NCI-H82 (cell line): ENCODE data around the gene DACT2.

Source experiments
- DNase-seq: peaks from one replicate; lab custom pipeline; 2025; lab: John Stamatoyannopoulos, UW

Gene DACT2

GRCh38 chr6:168352096-168352495, 32.5 kb upstream of the DACT2 start:
- no peak for DNase-seq

GRCh38 chr6:168349718-168350210, 30.2 kb upstream of the DACT2 start:
- no peak for DNase-seq

- DNase-seq: no peak
Observed at GRCh38 chr6:168348186-168348585, 28.6 kb upstream of the DACT2 start.

GRCh38 chr6:168347615-168348014, 28.0 kb upstream of the DACT2 start:
- no peak for DNase-seq

- DNase-seq: no peak
Observed at GRCh38 chr6:168347053-168347452, 27.5 kb upstream of the DACT2 start.

DNA sequence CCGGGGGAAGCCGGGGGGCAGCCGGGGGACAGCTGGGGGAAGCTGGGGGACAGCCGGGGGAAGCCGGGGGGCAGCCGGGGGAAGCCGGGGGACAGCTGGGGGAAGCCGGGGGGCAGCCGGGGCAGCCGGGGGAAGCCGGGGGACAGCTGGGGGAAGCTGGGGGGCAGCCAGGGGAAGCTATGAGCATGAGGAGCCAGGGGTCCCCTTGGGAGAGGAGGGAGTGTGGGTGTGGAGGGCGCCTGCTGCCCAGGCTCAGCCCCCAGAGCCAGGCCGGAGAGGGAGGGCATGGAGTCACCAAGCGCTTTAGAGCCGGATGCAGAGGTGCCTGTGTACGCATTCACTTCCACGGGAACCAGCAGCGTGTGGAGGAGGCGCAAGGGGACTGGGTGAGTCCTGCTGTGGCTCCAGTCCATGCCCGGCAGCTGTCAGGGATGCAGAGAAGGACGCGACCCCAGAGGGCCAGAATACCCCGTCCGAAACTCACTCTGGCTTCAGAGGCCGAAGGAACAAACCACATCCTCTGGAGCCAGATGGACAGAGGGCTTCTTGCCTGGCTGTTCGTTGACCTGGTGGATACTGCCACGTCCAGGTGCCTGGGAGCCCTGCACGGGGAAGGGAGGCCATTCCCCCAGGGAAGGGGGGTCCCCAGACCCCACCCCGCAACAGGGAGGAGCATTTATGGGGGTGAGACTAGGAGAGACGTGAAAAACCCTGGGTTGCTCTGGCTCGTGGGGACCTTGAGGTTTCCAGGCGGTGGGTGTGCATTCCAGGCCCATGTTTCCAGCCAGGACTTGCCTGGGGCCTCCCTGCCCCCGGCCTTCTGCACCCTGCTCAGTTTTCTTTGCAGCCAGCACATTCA, 26.5 kb upstream of the DACT2 start:
- DNase-seq: no peak

DNA sequence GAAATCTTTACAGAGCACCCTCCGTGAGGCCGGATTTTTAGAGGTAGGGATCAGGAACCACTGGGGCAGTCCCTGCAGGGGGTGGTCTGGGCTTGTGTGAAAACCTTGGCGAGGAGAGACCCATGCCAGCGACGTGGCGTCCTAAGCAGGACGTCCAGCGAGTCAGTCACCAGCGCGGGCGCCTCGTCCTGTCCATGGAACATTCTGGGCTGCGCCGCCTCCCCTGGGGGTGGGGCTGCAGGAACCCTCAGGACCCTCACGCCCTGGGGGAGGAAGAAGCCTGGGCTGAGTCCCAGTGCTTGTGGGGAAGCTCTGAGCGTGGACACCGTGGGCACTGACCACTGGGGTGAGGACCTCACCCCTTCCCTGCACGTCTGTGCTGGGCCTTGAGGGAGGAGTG, 25.7 kb upstream of the DACT2 start:
- no peak for DNase-seq

- no peak for DNase-seq
Observed at GRCh38 chr6:168344338-168344737, 24.8 kb upstream of the DACT2 start.

DNA sequence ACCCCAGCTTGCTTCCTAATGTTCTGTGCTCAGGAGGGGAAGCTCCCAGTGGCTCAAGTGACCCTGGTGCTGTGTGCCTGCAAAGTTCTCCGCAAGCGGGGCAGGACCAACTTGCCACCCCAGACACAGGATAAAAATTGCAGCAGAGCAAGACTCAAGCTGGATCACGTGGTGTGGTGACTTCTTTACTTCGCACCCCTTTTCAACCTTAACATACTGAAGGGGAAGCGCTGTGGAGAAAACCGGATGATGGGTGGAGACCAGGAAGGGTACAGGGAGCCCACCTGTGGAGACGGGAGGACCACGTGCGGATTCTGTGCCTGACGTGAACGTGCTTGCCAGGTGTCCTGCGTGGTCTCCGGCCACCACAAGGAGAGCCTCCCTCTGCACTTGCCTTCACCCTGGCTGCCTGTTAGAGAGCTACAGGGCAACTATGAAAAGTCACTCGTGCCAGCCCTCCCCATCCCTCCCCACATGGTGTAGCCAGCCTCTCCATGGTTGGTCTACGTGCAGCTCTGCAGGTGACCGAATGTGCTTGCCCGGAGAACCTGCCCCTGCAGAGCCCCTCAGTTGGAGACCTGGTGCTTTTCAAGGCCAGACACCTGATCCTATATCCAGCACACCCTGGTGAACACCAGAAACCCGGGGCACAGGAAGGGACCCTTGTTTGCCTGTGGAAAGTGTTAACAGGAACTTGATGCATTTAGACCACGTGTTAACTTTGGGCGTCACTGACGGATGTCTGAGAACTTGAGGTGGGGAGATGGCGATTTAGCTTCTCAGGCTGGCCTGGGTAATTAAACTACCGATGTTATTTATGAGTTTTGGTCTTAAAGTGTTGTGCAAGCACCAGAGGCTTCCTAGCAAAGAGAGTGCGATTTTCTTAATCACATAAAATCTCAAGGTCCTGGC, 23.9 kb upstream of the DACT2 start:
- no peak for DNase-seq

DNA sequence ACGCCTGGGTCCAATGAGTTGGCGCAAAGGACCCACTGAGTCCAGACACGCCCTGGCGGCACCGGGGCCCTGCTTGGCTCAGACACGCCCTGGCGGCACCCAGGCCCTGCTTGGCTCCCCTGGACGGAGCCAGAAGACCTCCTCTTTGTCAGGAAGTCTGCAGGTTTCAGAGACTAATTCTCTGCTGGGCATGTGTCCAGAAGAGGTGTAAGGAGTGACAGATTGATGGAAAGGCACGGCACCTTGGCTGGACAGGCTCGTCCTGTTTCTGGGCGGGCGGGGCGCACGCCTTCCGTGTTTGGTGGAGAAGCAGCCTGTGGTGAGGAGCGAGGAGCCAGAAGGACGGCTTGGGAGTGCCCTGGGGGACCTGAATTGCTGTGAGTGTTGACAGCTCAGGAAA, 23.1 kb upstream of the DACT2 start:
- DNase-seq: no peak

GRCh38 chr6:168341280-168341900, 21.8 kb upstream of the DACT2 start:
- no peak for DNase-seq

- DNase-seq: no peak
Observed at GRCh38 chr6:168340819-168341218, 21.2 kb upstream of the DACT2 start.

DNA sequence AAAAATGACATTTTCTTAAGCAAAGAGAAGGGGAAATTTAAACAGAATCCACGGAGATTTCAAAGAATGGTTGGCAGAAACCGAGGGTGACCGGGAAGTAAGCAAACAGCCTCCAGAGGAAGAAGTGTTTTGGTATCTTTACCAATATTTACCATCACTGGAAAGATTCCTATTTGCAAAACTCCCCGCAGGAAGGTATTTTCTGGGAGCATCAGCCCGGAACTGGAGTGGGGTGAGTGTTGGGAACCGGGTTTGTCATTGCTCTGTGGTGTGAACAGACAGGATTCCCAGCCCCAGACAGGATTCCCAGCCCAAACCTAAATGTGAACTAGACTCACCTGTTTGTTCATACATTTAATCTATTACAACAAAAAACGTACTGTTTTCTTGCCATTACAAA, 19.2 kb upstream of the DACT2 start:
- no peak for DNase-seq

GRCh38 chr6:168336967-168337366, 17.4 kb upstream of the DACT2 start:
- DNase-seq: no peak

DNA sequence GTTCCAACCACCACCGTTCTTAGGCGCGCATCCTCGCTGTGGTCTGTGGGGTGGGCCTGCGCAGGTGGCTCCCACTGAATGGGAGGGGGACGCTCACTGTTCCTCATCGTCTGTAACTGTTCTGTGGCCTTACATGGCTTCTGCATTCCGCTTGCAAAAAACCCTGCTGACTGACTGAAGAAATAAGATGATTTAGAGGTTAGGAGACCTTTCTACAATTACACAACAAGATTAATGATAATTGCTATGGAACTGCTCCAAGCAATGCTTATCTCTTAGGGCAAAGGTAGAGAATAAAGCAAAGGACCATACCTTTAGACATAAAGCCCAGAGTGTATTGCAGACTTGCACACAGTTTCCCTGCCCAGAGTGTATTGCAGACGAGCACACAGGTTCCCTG, 14.4 kb upstream of the DACT2 start:
- DNase-seq: no peak

DNA sequence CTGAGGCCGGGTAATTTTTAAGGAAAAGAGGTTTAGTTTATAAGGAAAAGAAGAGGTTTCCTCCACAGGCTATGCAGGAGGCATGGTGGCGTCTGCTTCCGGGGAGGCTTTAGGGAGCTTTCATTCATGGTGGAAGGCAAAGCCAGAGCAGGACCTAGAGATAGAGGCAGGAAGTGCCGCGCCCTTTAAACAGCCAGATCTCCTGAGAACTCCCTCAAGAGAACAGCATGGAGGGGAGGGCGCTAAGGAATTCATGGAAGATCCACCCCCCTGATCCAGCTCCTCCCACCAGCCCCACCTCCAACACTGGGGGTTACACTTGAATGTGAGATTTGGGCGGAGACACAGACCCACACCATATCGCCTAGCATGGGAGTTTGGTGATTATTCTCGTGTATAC, 13.9 kb upstream of the DACT2 start:
- DNase-seq: no peak

DNA sequence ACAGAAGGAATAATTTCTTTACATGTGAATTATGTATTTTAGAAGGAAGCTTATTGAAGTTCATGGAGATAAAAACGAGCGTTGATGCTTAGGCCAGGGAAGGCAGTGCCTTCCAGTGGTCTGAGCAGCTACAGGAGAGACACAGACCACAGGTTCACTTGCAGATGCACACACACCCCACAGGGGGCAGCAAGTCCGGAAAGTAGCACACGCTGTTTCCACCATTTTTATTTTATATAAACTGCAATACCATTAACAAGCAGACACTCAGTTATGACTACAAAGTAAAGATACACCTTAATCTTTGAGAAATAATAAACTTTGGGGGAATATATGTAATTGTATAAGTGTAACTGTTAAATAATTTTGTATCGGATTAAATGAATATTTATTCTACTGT, 13.5 kb upstream of the DACT2 start:
- DNase-seq: peak; percentile 20

DNA sequence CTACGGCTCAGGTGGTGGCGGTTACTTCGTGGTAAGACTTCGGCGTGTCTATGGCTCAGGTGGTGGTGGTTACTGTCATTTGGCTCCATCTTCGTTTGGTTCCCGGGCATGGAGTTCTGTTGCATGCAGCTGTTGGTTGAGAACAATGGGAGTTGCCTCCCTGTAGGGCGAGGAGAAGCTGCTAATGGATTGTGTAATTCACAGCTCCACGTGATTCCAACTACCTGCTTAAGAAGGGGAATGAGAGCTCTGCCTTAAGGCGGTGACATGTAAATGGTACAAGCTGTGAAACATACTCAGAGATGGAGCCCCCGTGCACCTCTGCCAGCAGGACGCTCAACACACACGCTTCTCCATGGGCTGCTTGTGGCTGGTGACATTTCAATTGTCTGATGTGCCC, 12.4 kb upstream of the DACT2 start:
- no peak for DNase-seq

DNA sequence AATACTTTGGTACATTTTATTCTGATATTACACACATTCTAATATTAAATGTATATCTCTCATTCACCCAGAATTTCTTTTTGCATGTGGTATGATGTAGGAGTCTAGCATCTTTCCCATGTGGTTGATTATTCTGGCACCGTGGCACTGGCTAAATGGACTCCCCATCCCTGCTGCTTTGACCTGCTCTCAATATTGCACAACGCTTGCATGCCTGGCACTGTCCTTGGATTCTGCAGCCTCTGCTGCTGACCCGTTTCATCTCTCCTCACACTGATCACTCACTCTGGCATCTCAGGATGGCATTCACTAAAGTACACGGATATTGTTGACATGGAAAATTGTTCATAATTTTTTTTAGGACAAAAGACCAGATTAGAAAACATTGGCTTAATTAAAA, 11.5 kb upstream of the DACT2 start:
- DNase-seq: no peak

- DNase-seq: no peak
Observed at GRCh38 chr6:168330403-168330802, 10.8 kb upstream of the DACT2 start.

GRCh38 chr6:168328086-168328485, 8.5 kb upstream of the DACT2 start:
- no peak for DNase-seq
